ENCODE measurements around the gene LY86. TPM values are rescaled to one million over a fixed set of nuclear protein-coding genes. Genes with fewer than 3 reads are reported as not detected.

The LY86 gene
- total RNA-seq, 1 experiment from 2014 or later: not detected

DNA sequence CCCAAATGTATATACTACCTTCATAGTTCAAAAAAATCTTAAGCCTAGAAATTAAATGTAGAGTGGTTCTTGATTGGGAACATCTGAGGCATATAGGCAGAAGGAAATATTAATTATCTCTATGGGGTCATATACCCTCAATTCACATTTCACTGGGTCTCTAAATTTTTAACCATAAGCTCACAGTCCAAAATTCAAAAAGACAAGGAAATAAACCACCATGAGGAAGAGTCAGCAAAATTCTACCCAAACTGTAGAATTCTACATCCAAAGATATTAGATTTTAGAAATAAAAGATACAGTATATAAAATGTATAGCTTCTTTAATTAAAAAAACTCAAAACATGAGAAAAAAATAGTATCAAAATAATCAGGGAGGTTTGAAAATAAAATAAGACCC, 15.5 kb downstream of the LY86 start:
- ATAC-seq (no peak), DNase-seq (ENCODE audit: low spot score) (no peak)
- ChIA-PET POLR2A (no interaction called here), CTCF (no interaction called here)
- no peaks in the 10 kb centered on the region for H3K27me3 Mint-ChIP-seq (ENCODE audit: low read depth)
- no peak overlapping the region for H3K4me3 Mint-ChIP-seq
- no peaks in the 10 kb centered on the region for H3K36me3 Mint-ChIP-seq
- TF ChIP-seq, protein P1, sequence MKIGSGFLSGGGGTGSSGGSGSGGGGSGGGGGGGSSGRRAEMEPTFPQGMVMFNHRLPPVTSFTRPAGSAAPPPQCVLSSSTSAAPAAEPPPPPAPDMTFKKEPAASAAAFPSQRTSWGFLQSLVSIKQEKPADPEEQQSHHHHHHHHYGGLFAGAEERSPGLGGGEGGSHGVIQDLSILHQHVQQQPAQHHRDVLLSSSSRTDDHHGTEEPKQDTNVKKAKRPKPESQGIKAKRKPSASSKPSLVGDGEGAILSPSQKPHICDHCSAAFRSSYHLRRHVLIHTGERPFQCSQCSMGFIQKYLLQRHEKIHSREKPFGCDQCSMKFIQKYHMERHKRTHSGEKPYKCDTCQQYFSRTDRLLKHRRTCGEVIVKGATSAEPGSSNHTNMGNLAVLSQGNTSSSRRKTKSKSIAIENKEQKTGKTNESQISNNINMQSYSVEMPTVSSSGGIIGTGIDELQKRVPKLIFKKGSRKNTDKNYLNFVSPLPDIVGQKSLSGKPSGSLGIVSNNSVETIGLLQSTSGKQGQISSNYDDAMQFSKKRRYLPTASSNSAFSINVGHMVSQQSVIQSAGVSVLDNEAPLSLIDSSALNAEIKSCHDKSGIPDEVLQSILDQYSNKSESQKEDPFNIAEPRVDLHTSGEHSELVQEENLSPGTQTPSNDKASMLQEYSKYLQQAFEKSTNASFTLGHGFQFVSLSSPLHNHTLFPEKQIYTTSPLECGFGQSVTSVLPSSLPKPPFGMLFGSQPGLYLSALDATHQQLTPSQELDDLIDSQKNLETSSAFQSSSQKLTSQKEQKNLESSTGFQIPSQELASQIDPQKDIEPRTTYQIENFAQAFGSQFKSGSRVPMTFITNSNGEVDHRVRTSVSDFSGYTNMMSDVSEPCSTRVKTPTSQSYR (CRISPR knock-in tag; IDR thresholded peaks at IDR 0.05): no peak
- TF ChIP-seq GABPB1 (CRISPR knock-in tag; IDR thresholded peaks at IDR 0.05) (no peak), ZNF263 (CRISPR knock-in tag; IDR thresholded peaks at IDR 0.05; ENCODE audit: low read depth) (no peak)
- TF ChIP-seq, protein P2, sequence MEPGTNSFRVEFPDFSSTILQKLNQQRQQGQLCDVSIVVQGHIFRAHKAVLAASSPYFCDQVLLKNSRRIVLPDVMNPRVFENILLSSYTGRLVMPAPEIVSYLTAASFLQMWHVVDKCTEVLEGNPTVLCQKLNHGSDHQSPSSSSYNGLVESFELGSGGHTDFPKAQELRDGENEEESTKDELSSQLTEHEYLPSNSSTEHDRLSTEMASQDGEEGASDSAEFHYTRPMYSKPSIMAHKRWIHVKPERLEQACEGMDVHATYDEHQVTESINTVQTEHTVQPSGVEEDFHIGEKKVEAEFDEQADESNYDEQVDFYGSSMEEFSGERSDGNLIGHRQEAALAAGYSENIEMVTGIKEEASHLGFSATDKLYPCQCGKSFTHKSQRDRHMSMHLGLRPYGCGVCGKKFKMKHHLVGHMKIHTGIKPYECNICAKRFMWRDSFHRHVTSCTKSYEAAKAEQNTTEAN (CRISPR knock-in tag; IDR thresholded peaks at IDR 0.05): no peak
- TF ChIP-seq, protein P3, sequence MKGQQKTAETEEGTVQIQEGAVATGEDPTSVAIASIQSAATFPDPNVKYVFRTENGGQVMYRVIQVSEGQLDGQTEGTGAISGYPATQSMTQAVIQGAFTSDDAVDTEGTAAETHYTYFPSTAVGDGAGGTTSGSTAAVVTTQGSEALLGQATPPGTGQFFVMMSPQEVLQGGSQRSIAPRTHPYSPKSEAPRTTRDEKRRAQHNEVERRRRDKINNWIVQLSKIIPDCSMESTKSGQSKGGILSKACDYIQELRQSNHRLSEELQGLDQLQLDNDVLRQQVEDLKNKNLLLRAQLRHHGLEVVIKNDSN (CRISPR knock-in tag; IDR thresholded peaks at IDR 0.05): no peak
- TF ChIP-seq, protein P4, sequence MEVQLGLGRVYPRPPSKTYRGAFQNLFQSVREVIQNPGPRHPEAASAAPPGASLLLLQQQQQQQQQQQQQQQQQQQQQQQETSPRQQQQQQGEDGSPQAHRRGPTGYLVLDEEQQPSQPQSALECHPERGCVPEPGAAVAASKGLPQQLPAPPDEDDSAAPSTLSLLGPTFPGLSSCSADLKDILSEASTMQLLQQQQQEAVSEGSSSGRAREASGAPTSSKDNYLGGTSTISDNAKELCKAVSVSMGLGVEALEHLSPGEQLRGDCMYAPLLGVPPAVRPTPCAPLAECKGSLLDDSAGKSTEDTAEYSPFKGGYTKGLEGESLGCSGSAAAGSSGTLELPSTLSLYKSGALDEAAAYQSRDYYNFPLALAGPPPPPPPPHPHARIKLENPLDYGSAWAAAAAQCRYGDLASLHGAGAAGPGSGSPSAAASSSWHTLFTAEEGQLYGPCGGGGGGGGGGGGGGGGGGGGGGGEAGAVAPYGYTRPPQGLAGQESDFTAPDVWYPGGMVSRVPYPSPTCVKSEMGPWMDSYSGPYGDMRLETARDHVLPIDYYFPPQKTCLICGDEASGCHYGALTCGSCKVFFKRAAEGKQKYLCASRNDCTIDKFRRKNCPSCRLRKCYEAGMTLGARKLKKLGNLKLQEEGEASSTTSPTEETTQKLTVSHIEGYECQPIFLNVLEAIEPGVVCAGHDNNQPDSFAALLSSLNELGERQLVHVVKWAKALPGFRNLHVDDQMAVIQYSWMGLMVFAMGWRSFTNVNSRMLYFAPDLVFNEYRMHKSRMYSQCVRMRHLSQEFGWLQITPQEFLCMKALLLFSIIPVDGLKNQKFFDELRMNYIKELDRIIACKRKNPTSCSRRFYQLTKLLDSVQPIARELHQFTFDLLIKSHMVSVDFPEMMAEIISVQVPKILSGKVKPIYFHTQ (CRISPR knock-in tag; IDR thresholded peaks at IDR 0.05): no peak
- H3K9me3 Mint-ChIP-seq: peaks cover 11% of the 10 kb centered on the region
- peaks cover 8% of the 10 kb centered on the region for H3K4me1 Mint-ChIP-seq
- H3K27ac Mint-ChIP-seq: no peak overlapping the region

DNA sequence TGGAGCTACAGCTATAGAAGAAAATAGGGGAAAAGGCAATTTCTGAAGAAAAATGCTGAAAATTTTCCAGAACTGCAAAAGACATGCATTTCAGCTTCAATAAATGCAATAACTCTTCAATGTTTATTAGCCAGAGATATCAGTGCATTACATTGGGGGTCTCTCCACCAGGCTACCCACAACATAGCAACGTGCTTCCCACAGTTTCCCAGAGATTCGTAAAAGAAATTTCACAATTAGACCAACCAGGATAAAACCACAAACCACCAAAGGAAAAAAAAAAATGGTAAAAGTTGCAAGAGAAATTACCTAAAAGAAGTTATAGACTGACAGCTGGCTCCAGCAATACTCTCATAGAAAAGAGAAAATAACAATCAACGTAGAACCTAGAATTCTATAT, 16.0 kb downstream of the LY86 start:
- TF ChIP-seq SOX15 (CRISPR knock-in tag; IDR thresholded peaks at IDR 0.05) (no peak), ELF4 (CRISPR knock-in tag; IDR thresholded peaks at IDR 0.05; ENCODE audit: low read depth) (no peak), CREB1 (CRISPR knock-in tag; IDR thresholded peaks at IDR 0.05) (no peak), ZNF416 (CRISPR knock-in tag; IDR thresholded peaks at IDR 0.05) (no peak), SP1 (CRISPR knock-in tag; conservative IDR thresholded peaks at IDR 0.05) (no peak), MYBL2 (CRISPR knock-in tag; IDR thresholded peaks at IDR 0.05) (no peak)
- TF ChIP-seq, protein P5, sequence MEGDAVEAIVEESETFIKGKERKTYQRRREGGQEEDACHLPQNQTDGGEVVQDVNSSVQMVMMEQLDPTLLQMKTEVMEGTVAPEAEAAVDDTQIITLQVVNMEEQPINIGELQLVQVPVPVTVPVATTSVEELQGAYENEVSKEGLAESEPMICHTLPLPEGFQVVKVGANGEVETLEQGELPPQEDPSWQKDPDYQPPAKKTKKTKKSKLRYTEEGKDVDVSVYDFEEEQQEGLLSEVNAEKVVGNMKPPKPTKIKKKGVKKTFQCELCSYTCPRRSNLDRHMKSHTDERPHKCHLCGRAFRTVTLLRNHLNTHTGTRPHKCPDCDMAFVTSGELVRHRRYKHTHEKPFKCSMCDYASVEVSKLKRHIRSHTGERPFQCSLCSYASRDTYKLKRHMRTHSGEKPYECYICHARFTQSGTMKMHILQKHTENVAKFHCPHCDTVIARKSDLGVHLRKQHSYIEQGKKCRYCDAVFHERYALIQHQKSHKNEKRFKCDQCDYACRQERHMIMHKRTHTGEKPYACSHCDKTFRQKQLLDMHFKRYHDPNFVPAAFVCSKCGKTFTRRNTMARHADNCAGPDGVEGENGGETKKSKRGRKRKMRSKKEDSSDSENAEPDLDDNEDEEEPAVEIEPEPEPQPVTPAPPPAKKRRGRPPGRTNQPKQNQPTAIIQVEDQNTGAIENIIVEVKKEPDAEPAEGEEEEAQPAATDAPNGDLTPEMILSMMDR (IDR thresholded peaks at IDR 0.05): no peak
- TF ChIP-seq, protein P6, sequence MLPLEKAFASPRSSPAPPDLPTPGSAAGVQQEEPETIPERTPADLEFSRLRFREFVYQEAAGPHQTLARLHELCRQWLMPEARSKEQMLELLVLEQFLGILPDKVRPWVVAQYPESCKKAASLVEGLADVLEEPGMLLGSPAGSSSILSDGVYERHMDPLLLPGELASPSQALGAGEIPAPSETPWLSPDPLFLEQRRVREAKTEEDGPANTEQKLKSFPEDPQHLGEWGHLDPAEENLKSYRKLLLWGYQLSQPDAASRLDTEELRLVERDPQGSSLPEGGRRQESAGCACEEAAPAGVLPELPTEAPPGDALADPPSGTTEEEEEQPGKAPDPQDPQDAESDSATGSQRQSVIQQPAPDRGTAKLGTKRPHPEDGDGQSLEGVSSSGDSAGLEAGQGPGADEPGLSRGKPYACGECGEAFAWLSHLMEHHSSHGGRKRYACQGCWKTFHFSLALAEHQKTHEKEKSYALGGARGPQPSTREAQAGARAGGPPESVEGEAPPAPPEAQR (CRISPR knock-in tag; IDR thresholded peaks at IDR 0.05): no peak
- TF ChIP-seq, protein P7, sequence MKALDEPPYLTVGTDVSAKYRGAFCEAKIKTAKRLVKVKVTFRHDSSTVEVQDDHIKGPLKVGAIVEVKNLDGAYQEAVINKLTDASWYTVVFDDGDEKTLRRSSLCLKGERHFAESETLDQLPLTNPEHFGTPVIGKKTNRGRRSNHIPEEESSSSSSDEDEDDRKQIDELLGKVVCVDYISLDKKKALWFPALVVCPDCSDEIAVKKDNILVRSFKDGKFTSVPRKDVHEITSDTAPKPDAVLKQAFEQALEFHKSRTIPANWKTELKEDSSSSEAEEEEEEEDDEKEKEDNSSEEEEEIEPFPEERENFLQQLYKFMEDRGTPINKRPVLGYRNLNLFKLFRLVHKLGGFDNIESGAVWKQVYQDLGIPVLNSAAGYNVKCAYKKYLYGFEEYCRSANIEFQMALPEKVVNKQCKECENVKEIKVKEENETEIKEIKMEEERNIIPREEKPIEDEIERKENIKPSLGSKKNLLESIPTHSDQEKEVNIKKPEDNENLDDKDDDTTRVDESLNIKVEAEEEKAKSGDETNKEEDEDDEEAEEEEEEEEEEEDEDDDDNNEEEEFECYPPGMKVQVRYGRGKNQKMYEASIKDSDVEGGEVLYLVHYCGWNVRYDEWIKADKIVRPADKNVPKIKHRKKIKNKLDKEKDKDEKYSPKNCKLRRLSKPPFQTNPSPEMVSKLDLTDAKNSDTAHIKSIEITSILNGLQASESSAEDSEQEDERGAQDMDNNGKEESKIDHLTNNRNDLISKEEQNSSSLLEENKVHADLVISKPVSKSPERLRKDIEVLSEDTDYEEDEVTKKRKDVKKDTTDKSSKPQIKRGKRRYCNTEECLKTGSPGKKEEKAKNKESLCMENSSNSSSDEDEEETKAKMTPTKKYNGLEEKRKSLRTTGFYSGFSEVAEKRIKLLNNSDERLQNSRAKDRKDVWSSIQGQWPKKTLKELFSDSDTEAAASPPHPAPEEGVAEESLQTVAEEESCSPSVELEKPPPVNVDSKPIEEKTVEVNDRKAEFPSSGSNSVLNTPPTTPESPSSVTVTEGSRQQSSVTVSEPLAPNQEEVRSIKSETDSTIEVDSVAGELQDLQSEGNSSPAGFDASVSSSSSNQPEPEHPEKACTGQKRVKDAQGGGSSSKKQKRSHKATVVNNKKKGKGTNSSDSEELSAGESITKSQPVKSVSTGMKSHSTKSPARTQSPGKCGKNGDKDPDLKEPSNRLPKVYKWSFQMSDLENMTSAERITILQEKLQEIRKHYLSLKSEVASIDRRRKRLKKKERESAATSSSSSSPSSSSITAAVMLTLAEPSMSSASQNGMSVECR (CRISPR knock-in tag; IDR thresholded peaks at IDR 0.05; ENCODE audit: borderline replicate concordance): no peak
- Mint-ChIP-seq H3K4me1 (peaks cover 8% of the 10 kb centered on the region), H3K27ac (no peak overlapping the region), H3K9me3 (peaks cover 11% of the 10 kb centered on the region), H3K4me3 (no peak overlapping the region), H3K27me3 (ENCODE audit: low read depth) (no peaks in the 10 kb centered on the region), H3K36me3 (no peaks in the 10 kb centered on the region)
- ChIA-PET CTCF (no interaction called here), POLR2A (no interaction called here)
- ATAC-seq (no peak), DNase-seq (ENCODE audit: low spot score) (no peak)

Measured in WTC11 (cell line).